B cell (primary cell): ENCODE results near the gene SH3D19.

ENCODE experiments used
- CTCF ChIP-seq: fragments of 200-600 bp; IDR thresholded peaks from one replicate; pipeline ENCODE4 v1.8.0; 2022; ENCODE audit warnings: antibody characterized with exemption, mild to moderate bottlenecking
- EZH2 ChIP-seq: IDR thresholded peaks from 2 replicates; pipeline ENCODE4 v1.6.1; 2012; ENCODE audit warnings: borderline replicate concordance, low read depth, mild to moderate bottlenecking, moderate library complexity, low read length; ENCODE audit not compliant: insufficient read depth, poor library complexity, severe bottlenecking

GRCh38 chr4:151233600-151233999, 91.8 kb downstream of the SH3D19 start:
- TF ChIP-seq CTCF = no peak
- TF ChIP-seq EZH2 = no peak
